ENCODE measurements around the gene ATIC.

GRCh38 chr2:215319500-215319899, 7.6 kb downstream of the ATIC start:
- TF ChIP-seq CTCF (IDR thresholded peaks at IDR 0.05) (no peak), POLR2A (IDR thresholded peaks at IDR 0.05) (no peak)
